Measurements from ENCODE around the gene CHN2.

The CHN2 gene

DNA sequence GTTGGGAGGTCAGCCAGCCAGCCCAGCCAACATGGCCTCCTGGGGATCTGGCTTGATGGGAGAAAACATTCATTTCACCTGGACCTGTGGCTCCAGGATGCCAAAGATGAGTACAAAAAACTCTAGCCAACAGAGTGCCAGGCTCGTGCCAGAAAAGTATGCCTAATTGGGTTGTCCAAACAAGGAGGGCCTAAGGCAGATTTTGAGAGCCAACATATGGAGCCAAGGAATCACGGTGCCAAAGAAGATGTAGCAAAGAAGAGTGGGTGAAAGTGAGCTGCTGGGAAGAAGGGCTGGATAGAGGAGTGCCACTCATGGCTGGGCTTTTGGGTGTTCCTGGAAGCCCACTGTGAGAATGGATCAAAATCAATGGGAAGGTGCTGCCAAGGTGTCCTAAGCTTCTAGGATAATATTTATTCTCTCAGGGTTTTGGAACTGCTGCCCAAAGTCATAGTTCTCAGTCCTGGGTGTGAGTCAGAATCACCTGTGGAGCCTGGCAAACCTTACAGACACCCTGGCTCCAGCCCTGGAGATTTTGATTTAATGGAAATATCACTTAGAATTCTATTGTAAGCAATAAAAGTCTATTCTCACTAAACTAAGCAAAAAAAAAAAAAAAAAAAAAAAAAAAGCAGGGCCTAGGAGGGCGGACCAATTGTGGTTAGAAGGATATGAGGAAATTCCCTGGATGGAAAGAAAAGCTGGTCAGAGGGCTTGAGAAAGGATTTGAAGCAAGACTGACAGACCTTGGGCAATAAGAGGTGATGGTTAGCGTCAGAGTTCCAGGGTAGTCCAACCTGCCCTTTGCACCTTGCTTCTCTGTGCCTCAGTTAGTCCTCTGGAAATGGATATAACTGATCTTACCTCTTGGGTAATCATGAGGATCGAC, 186.9 kb downstream of the CHN2 start:
- TF ChIP-seq POLR2A (IDR thresholded peaks at IDR 0.05; ENCODE audit: low read depth, low read length) (no peak), POLR2AphosphoS5 (IDR thresholded peaks at IDR 0.05; ENCODE audit: low read depth, low read length) (no peak), TAF1 (IDR thresholded peaks at IDR 0.05; ENCODE audit: borderline replicate concordance, low read depth, low read length) (no peak)
- no peak for DNase-seq (ENCODE audit: insufficient read length)
- no peak for FAIRE-seq

- TF ChIP-seq TAF1 (IDR thresholded peaks at IDR 0.05; ENCODE audit: borderline replicate concordance, low read depth, low read length): no peak
- no peak for TF ChIP-seq POLR2AphosphoS5 (IDR thresholded peaks at IDR 0.05; ENCODE audit: low read depth, low read length)
- no peak for TF ChIP-seq POLR2A (IDR thresholded peaks at IDR 0.05; ENCODE audit: low read depth, low read length)
- no peak for FAIRE-seq
- no peak for DNase-seq (ENCODE audit: insufficient read length)
These were observed 189.7 kb downstream of the CHN2 start for GRCh38 chr7:29384277-29384676.

- no peak for DNase-seq (ENCODE audit: insufficient read length)
- no peak for TF ChIP-seq TAF1 (IDR thresholded peaks at IDR 0.05; ENCODE audit: borderline replicate concordance, low read depth, low read length)
- TF ChIP-seq POLR2A (IDR thresholded peaks at IDR 0.05; ENCODE audit: low read depth, low read length): no peak
- TF ChIP-seq POLR2AphosphoS5 (IDR thresholded peaks at IDR 0.05; ENCODE audit: low read depth, low read length): no peak
- FAIRE-seq: no peak
These were observed 190.7 kb downstream of the CHN2 start for GRCh38 chr7:29385214-29385814.

GRCh38 chr7:29386196-29386765, 191.7 kb downstream of the CHN2 start:
- DNase-seq (ENCODE audit: insufficient read length) (no peak), FAIRE-seq (no peak)
- TF ChIP-seq POLR2A (IDR thresholded peaks at IDR 0.05; ENCODE audit: low read depth, low read length): no peak
- TF ChIP-seq POLR2AphosphoS5 (IDR thresholded peaks at IDR 0.05; ENCODE audit: low read depth, low read length): no peak
- TF ChIP-seq TAF1 (IDR thresholded peaks at IDR 0.05; ENCODE audit: borderline replicate concordance, low read depth, low read length): no peak

DNA sequence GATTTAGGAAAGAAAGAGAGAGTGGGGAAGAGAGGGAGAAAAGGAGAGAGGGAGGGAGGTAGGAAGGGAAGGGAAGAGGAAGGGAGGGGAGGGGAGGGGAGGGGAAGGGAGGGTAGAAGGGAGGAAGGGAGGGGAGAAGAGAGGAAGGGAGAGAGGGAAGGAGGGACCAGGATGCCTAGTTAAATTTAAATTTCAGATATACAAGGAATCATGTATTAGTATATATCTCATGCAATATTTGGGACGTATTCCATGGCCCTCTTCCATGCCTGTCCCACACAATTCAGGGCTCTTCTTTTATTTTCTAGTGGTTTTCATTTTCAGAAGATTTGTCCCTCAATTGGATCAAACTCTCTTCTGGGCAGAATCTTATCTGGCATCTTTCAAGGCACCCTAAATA, 196.7 kb downstream of the CHN2 start:
- TF ChIP-seq POLR2A (IDR thresholded peaks at IDR 0.05; ENCODE audit: low read depth, low read length) (no peak), POLR2AphosphoS5 (IDR thresholded peaks at IDR 0.05; ENCODE audit: low read depth, low read length) (no peak), TAF1 (IDR thresholded peaks at IDR 0.05; ENCODE audit: borderline replicate concordance, low read depth, low read length) (no peak)
- DNase-seq (ENCODE audit: insufficient read length) (no peak), FAIRE-seq (no peak)

GRCh38 chr7:29394321-29394720, 199.7 kb downstream of the CHN2 start:
- no peak for DNase-seq (ENCODE audit: insufficient read length)
- TF ChIP-seq TAF1 (IDR thresholded peaks at IDR 0.05; ENCODE audit: borderline replicate concordance, low read depth, low read length) (no peak), POLR2A (IDR thresholded peaks at IDR 0.05; ENCODE audit: low read depth, low read length) (no peak), POLR2AphosphoS5 (IDR thresholded peaks at IDR 0.05; ENCODE audit: low read depth, low read length) (no peak)
- no peak for FAIRE-seq

GRCh38 chr7:29396563-29396962, 202.0 kb downstream of the CHN2 start:
- no peak for DNase-seq (ENCODE audit: insufficient read length)
- FAIRE-seq: no peak
- no peak for TF ChIP-seq TAF1 (IDR thresholded peaks at IDR 0.05; ENCODE audit: borderline replicate concordance, low read depth, low read length)
- TF ChIP-seq POLR2A (IDR thresholded peaks at IDR 0.05; ENCODE audit: low read depth, low read length): no peak
- no peak for TF ChIP-seq POLR2AphosphoS5 (IDR thresholded peaks at IDR 0.05; ENCODE audit: low read depth, low read length)

- no peak for DNase-seq (ENCODE audit: insufficient read length)
- FAIRE-seq: no peak
- TF ChIP-seq TAF1 (IDR thresholded peaks at IDR 0.05; ENCODE audit: borderline replicate concordance, low read depth, low read length) (no peak), POLR2AphosphoS5 (IDR thresholded peaks at IDR 0.05; ENCODE audit: low read depth, low read length) (no peak), POLR2A (IDR thresholded peaks at IDR 0.05; ENCODE audit: low read depth, low read length) (no peak)
These were observed 202.8 kb downstream of the CHN2 start for GRCh38 chr7:29397398-29397797.

DNA sequence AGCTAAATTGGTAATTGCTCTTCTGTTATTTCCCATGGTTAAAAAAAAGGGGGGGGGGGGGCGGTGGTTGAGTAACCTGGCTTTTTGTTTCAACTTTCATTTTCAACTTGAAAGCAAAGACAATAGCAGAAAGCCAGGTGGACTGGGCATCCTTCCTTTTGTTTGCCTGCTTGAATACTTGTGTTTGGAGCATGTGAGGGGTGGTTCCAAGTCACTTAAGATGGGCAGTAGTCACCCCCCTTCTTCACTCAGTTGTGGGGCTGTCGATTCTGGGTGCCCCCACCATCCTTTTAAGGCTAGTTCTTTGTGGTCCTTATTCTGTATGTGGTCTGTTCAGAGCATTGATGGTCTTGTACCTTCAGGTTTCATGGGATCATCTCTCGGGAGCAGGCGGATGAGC, 203.4 kb downstream of the CHN2 start:
- FAIRE-seq (no peak), DNase-seq (ENCODE audit: insufficient read length) (no peak)
- TF ChIP-seq POLR2A (IDR thresholded peaks at IDR 0.05; ENCODE audit: low read depth, low read length): no peak
- no peak for TF ChIP-seq POLR2AphosphoS5 (IDR thresholded peaks at IDR 0.05; ENCODE audit: low read depth, low read length)
- TF ChIP-seq TAF1 (IDR thresholded peaks at IDR 0.05; ENCODE audit: borderline replicate concordance, low read depth, low read length): no peak

DNA sequence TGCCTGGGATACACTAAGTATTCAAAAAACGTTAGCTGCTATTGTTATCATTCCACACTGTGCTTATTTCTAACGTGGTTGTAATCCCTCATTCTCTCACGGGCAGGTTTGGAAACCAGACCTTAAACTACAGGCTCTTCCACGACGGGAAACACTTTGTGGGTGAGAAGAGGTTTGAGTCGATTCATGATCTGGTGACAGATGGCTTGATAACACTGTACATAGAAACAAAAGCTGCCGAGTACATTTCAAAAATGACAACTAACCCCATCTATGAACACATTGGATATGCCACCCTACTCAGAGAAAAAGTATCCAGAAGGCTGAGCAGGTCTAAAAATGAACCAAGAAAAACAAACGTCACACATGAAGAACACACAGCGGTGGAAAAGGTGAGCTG, 205.9 kb downstream of the CHN2 start:
- FAIRE-seq (no peak), DNase-seq (ENCODE audit: insufficient read length) (no peak)
- TF ChIP-seq POLR2A (IDR thresholded peaks at IDR 0.05; ENCODE audit: low read depth, low read length) (no peak), TAF1 (IDR thresholded peaks at IDR 0.05; ENCODE audit: borderline replicate concordance, low read depth, low read length) (no peak), POLR2AphosphoS5 (IDR thresholded peaks at IDR 0.05; ENCODE audit: low read depth, low read length) (no peak)

DNA sequence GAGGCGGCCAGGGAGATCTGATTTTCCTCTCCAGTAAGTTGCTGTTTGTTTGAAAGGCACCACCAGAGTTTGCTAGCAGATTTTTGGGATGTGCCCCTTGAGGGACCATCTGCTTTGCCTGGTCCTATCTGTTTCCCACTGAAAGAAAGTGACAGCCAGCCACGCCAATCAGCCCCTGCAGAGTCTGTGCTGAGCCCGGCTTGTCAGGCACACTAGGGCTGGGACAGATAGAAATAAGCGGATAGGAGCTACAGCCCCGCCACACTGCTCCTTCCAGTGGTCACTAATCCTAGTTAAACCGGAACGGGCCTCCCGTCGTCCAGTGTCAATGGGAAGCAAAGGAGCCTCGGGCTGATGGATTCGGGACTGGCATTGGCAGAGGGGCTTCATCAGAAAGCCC, 207.2 kb downstream of the CHN2 start:
- FAIRE-seq (no peak), DNase-seq (ENCODE audit: insufficient read length) (no peak)
- TF ChIP-seq POLR2AphosphoS5 (IDR thresholded peaks at IDR 0.05; ENCODE audit: low read depth, low read length) (no peak), POLR2A (IDR thresholded peaks at IDR 0.05; ENCODE audit: low read depth, low read length) (no peak), TAF1 (IDR thresholded peaks at IDR 0.05; ENCODE audit: borderline replicate concordance, low read depth, low read length) (no peak)

All from GM12892 (cell line).